GM21447 (cell line): ENCODE data around the gene REX1BD.
"Not testable (repeated sequence)": the region's sequence is repeated elsewhere in the genome, so short reads cannot be mapped to it uniquely, and the experiment has no call there.

Source experiments
- ATAC-seq: cut with Tn5 transposase; IDR thresholded peaks from one replicate; pipeline ENCODE4 v1.9.1; 2021; ENCODE audit not compliant: unreplicated experiment

The REX1BD gene

DNA sequence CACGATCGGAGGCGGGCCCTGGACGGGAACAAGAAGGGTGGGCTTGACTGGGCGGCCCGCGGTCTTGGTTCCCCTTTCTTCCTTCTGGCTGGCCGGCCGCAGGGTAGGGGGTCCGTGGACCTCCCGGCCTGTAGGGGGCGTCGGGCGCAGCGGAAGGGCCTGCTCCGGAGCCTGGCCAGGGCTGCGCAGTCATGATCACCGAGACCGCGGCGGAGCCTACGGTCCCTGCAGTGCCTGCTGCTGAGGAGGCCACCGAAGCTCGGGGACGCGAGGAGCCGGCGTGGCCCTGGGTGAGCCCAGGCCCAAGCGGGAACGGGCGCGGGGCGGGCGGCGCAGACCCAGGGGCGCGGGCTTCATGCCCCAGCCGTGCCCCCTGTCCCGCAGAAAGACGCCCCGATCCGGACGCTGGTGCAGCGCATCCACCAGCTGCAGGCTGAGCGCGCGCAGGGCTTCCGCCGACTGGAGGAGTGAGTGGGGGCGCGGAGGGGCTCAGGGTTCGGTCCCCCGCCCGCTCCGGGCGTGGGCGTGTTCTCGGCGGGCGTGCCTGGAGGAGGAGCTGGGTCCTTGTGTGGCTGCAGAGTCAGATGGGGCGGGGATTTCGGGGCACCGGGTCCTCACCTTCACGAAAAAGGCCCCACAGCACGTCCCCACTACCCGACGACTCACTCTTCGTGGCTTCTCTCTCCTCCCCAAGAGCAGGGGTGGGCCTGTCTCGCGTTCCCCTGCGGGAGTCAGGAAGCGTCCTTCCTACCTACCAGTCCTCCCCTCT is at the start of gene REX1BD:
REX1BD (plus strand) TSS at position 188 of the 769 bp plus-strand sequence; CDS start at position 192, 4 bp downstream.
- ATAC-seq: peak; percentile 73

DNA sequence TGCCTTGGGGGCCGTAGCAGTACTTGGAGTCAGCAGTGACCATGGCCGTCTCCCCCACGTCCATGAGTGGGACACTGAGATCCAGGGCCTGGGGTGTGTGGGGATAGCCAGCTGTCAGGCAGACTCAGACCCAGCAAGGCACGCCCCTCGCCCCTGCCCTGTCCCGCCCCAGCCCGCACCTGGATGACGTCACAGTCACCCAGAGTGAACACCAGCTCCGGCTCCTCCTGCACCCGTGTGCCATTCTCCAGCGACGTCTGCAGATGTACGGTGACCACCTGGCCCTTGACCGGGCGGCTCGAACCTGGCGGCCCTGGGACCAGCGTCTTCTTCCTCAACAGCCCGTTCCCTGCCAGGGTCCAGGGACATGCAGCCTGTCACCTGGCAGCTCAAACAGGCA is 49.2 kb upstream of the REX1BD start:
- ATAC-seq: no peak

DNA sequence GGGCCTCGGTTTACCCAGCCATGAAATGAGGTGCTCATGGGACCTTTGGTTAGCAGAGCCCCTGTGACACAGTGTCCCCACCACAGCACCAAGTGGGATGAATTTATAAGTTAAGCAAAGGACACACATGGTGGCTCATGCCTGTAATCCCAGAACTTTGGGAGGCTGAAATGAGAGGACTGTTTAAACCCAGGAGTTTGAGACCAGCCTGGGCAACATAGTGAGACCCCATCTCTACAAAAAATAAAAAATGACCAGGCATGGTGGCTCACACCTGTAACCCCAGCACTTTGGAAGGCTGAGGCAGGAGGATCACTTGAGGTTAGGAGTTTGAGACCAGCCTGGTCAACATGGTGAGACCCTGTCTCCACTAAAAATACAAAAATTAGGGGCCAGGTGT is 48.4 kb upstream of the REX1BD start:
- ATAC-seq: not testable (repeated sequence)

DNA sequence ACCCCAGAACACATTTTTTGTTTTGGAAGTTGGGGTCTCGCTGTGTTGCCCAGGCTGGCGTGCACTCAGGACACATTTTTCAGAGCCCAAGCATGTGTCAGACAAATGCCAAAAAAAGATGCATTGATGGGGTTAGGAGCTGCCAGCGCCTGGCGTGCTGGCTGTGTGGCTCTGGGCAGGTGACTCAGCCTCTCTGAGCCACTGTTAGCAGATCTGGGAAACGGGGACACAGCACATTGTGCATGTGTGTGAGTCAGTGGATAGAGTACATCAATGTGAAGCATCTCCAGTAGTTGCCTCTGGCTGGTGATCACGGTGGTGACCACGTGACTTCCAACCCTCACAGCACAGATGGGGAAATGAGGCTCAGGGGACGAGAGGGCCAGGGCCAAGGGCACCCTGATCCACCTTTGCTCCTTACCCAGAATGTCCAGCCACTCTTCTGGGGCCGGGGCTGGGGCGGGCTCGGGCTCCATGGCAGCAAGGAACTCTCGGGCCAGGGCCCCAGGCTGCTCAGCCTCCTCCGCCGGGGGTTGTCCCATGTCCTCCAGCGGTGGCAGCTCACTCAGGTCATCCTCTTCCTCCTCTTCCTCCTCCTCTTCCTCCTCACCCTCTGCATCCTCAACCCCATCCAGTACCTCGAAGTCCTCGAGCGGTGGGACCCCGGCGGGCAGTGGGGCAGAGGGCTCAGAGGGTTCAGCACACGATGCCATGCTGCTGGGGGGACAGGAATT is 47.2 kb upstream of the REX1BD start:
- no peak for ATAC-seq

DNA sequence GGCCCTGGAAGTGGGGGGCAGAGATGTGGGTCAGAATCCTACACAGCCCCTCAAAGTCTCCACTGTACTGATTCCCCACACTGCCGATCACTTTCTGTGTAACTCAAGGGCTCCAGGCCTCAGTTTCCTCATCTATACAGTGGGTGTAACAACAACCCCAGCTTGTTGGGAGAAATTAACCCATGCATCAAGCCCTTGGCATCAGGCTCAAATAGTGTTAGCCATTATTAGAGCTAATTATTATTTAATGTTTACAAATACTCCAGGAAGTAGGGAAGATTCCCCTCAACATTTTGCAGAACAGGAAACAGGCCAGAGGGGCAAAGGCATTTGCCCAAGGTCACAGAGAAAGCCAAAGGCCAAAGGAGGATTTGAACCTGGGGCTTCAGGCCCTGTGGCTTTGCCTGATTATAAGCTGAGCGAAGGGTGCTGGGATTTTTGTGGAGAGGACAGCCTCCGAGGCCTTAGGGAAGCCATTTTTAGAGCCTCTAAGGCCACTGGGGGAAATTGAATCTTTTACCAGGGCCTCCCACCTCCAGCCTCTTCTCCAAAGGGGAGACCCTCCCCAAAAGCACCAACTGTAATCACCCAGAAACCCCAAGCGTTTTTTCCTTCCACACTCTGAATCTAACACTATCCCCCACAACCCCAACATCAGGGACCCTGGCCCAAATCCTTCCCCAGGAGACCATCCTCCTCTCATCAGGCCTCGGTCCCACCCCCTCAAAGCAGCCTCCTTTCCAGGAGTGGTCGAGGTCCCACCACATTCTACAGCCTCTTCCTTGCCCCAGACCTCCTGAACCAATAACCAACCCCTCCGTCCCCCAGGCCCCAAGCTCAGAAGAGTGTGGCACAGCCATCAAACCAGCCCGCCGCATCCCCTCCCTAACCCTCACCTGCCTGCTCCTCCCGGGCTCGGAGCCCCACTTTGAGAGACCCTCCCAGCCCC is 46.3 kb upstream of the REX1BD start:
- no peak for ATAC-seq

DNA sequence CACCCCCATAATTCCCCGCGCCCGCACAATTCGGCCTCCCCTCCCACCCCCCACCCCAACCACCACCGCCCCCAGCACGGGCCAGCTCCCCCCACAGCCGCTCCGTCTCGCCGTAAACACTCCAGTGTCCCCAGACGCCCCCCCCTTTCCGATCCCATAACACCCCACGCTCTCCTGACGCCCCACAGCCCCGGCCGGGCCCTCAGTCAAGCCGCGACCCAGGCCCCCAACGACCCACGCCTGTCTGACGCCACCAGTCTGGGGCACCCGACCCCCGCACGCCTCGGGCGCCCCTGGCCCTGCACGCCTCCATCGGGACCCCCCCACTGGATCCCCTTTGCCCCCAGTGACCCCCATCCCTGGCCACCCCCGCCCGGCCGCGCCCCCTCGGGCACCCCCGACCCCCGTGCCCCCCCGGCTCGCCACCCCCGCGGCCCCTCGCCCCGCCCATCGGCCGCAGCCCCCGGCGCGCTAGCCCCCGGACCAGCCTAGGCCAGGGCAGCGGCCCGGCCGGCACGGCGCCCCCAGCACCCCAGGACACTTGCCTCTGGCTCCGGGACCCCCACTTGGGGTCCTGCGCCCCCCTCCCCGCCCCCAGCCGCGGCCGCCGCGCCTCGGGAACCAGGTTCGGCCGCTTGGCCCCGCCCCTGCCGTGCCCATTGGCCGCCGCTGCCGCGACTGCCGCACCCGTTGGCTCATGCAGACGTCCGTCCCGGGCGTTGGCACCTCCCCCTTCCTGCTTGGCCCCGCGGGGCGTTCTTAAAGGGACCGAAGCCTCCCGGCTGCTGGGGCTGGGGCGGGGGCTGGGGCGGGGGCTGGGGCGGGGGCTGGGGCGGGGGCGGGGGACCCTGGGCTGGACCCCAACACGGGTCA is 45.4 kb upstream of the REX1BD start, which contains the start of gene FKBP8:
FKBP8 (minus strand) TSS at position 633 of the 873 bp plus-strand sequence. CDS start 1,603 bp downstream, outside the sequence.
- ATAC-seq: peak; percentile 81

DNA sequence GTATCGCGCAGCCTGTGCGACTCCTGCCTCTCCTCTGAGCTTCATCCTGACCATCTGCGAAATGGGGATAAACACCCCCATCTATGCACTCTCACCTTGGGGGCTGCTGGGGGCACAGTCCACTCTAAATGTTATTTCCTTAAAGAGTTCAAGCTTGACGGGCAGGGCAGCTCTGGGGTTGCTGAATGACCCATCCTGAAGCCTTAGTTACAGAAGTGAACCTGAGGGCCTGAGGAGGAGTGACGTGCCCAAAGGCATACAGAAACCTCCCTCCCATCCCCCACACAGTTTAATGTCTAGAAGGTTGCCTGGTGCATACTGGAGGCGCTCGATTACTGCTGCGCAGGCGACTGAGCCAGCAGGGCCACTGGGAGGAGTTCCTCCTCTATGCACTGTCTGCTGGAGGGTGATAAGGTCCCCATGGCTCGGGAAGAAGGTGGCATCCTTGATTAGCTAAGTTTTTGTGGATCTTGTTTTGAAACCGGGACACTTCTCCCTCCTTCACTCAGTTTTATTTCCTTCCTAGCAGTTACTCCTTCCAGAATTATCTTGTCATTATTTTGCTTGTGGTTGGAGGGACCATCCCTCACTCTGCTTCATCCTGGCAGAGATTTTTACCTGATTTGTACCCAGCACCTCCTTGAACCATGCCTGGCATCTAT is 44.7 kb upstream of the REX1BD start:
- ATAC-seq: peak; percentile 80

DNA sequence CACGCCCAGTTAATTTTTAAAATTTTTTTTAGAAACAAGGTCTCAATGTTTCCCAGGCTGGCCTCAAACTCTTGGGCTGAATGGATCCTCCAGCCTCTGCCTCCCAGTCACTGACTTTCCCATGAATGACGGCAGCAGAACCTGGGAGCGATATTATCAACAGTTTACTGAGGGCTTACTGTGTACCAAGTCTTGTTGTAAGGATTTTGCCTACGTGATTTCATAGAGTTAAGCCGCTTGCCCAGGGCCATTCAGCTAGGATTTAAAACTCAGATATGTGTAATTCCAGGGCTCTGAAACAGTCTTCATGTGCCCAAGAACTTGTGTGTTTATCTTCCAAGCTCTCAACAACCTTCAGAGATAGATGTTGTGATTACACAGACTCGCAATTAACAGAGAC is 37.0 kb upstream of the REX1BD start:
- ATAC-seq: no peak

DNA sequence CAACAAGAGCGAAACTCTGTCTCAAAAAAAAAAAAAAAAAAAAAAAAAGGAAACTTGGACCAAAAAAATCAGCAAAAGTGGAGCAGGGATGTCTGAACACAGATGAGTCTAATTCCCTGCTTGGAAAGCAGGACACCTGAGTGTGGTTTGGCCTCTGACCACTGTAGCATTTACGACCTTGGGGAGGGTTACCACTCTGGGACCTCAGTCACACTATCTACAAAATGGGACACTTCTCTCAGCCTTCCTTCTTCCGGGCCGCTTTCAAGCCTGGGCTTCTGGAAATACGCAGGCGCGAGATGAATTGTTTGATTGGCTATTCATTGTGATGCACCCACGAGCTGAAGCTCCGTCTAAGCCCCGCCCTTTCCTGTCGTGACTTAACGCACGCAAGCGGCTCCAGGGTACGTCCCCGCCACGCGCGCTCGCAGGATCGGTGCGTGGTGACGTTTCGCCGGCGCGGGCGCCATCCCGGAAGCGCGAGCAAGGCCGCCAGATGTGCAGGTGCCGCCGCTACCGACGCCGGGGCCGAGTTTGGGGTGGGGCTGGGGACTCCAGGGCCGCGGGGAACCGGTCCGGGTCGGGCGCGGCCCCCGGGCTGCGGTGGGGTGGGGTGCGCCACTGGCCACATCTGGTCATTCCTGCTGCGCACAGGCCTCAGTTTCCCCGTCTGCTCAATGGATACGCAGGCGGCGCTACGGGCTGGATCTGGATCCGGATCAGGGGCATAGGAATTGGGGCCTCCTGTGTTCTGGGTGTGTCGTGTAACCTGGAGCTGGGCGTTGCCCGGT is 31.0 kb upstream of the REX1BD start, which contains the start of gene KXD1:
KXD1 (plus strand) TSS at position 460 of the 791 bp plus-strand sequence. CDS start 4,187 bp downstream, outside the sequence.
- ATAC-seq: peak; percentile 81

DNA sequence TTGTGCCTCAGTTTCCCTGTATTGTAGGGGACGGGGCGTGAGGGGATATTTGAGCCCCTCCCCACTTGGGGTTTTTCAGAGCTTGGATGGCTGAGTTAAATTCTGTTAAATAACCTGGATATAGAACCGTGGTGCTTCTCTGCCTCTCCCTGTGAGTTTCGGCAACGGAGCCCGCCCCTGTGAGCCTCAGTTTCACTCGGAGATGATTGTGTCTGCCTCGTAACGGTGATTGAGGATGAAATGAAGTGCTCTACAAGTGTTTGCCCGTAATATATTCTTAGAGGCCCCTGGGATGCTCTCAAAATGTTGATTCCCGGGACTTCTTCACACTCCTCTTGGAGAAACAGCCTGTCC is 30.4 kb upstream of the REX1BD start:
- ATAC-seq: no peak

DNA sequence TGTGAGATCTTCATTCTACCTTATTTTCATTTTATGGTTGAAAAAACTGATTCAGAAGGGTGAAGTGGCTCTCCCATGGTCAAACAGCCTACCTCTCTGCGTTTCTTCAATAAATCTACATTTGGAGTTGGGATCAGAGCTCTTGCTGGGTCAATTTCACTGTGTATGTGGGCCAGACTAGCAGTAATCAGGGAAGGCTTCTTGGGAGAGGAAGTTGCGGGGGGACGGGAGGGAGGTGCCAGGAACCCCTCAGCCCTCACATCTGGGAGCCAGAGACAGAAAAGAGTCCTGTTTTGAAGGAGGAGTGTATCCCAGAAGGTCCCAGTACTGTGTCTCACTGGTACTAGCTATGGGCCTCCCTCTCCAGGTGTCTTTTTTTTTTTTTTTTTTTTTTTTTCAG is 30.0 kb upstream of the REX1BD start:
- ATAC-seq: no peak

DNA sequence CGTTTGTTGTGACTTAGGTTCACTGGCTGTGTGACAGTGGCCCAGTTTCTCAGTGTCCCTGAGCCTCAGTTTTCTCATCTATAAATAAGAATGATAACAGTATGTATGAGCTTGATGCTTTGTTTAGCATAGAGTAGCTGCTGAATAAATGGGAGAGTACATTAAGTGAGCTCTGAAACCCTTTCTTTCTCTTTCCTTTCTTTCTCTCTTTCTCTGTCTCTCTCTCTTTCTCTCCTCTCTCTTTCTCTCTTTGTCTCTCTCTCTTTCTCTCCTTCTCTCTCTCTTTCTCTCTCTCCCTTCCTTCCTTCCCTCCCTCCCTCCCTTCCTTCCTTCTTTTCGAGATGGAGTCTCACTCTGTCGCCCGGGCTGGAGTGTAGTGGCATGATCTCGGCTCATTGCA is 28.9 kb upstream of the REX1BD start:
- ATAC-seq: no peak

DNA sequence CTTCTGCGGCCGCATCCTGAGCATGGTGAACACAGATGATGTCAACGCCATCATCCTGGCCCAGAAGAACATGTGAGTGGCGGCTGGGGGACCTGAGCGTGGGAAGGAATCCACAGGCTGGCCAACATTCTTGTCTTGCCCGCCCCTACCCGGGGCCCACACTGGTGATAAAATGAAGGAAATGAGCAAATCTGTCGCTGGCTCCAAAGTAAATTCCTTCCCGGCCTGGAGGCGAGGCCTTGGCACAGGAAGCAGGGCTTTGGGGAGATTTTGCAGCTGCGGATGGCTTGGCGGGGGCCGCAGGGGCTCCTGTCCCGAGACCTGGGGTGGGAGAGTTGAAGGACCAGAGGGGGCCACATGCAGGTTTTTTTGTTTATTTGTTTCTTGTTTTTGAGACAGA is 26.5 kb upstream of the REX1BD start:
- no peak for ATAC-seq

DNA sequence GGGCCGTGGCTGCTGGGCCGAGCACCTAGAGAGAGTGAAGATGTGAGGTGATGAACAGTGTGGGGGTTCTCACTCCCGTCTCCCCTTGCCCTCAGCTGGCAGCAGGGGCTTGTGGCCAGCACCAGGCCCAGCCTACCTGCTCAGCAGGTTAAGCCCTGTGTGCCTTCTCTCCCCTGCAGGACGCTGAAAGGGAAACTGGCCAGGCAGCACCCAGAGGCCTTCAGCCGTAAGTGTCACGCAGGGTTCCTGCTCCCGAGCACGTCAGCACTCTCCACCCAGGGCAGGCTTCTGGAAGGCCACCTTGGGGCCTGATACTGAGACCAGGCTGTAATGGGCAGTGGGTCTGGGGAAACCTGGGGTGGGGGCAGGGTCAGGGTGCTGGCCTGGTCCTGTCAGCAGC is 21.6 kb upstream of the REX1BD start:
- ATAC-seq: no peak

DNA sequence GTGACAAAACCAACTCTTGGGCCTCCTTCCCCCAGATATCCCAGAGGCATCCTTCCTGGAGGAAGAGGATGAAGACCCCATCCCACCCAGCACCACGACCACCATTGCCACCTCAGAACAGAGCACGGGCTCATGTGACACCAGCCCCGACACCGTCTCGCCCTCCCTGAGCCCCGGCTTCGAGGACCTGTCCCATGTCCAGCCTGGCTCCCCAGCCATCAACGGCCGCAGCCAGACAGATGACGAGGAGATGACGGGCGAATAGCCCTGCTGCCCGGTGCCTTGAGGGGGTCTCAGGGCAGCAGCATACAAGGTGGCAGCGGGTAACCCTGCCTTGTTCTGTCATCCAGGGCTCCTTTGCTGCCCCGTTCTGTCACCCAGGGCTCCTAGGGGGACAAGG is 20.2 kb upstream of the REX1BD start:
- ATAC-seq: no peak

DNA sequence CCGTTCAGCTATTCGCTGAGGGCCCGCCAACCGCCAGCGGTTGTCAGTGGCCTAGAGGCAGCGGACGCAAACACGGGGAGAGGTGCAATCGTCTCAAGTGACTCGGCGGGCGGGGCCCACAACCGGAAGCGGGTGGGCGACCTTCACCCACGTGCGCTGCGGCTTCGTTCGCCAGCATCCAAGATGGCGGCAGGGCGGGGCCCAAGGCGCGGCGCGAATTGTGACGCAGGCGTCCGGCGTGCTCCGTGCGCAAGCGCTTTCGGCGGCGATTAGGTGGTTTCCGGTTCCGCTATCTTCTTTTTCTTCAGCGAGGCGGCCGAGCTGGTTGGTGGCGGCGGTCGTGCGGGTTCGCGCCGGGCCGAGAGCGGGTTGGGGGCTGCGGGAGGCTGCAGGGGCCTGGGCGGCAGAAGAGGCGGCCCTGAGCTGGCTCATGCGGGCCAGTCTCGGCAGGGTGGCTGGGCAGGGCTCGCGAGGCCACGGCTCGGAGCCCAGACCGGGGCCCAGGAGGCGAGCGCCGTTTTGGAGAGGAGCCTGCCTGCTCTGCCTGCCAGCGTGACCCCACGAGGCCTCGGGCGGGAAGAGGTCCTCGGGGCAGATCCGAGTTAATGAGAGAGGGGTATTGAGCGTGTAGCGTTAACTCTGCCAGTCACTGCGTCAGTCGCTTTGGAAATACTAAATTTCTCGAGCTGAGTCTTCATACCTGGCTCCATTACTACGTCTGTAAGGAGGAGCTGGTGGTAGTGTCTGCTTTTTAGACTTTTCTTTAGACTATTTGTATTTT is 16.8 kb upstream of the REX1BD start, which contains the start of gene UBA52:
UBA52 (plus strand) TSS at position 294 of the 781 bp plus-strand sequence. CDS start 1,444 bp downstream, outside the sequence.
- ATAC-seq: peak; percentile 89

DNA sequence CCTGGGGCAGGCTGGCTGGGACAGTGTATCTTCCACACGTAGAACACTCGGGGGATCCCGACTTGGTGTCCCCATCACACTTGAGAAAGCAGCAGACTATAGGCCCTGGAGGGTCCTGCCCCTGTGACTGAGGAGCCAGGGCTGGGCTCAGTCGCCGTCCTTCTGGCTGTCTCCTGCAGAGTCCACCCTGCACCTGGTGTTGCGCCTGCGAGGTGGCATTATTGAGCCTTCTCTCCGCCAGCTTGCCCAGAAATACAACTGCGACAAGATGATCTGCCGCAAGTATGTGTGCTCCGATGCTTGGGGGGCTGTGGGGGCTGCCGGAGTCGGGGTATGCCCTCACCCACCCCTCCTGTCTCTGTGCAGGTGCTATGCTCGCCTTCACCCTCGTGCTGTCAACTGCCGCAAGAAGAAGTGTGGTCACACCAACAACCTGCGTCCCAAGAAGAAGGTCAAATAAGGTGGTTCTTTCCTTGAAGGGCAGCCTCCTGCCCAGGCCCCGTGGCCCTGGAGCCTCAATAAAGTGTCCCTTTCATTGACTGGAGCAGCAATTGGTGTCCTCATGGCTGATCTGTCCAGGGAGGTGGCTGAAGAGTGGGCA is 13.8 kb upstream of the REX1BD start:
- no peak for ATAC-seq
